Adipose tissue (tissue), 3 donors: Measurements from ENCODE around the gene CMA1. TPM values are rescaled to one million over a fixed set of nuclear protein-coding genes. Genes with fewer than 3 reads are reported as not detected.
"Not testable (repeated sequence)": the region's sequence is repeated elsewhere in the genome, so short reads cannot be mapped to it uniquely, and the experiment has no call there.

Source experiments
- H3K27ac ChIP-seq: one replicate; pipeline ENCODE4 v1.5.1; 2013; ENCODE audit warnings: low read depth, low read length
- WGBS, 3 donors: extraction: QIAGEN DNeasy Blood & Tissue Kit; methylation state at CpG; one replicate each; pipeline ENCODE4 v1.1.7; 2013; 5-methylcytosine and 5-hydroxymethylcytosine counted together
- polyA plus RNA-seq, 3 donors: library from polyadenylated mRNA; stranded (reverse); fragments of 200-250 nt; gene quantifications; one replicate each; pipeline ENCODE4 v1.2.3, GENCODE V29; 2013
- donor health status: healthy with polysubstance abuse.
- donor health status: Bipolar disorder and iron deficiency.
- donor health status: healthy.

The CMA1 gene
- polyA plus RNA-seq: 1 to 10 TPM in 1 of 3 donors, under 1 TPM in 2; 0.13 to 2.1 (median 0.90) TPM

- H3K27ac ChIP-seq: no peak within 1 kb of the TSS
- 31 to 45% (median 41%) methylated on average over 3 of the region's 3 CpGs for WGBS, 3 donors
These were observed at the start of gene CMA1 for GRCh38 chr14:24508155-24508840. Gene CMA1, minus strand, starts transcription at chr14:24508265. Its CDS starts 30 bp downstream, at chr14:24508235.

GRCh38 chr14:24556756-24557155, 48.7 kb upstream of the CMA1 start:
- H3K27ac ChIP-seq: no peak overlapping the region
- 48 to 73% (median 68%) methylated on average over 4 of the region's 4 CpGs for WGBS, 3 donors

DNA sequence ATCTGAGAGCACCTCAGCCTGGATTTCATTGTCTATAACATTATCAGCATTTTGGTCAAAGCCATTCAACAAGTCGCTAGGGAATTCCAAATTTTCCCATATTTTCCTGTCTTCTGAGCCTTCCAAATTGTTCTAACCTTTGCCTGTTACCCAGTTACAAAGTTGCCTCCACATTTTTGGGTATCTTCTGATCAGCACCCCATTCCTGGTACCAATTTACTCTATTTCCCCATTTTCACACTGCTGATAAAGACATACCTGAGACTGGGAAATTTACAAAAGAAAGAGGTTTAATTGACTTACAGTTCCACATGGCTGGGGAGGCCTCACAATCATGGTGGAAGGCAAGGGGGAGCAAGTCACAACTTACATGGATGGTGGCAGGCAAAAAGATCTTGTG, 41.0 kb upstream of the CMA1 start:
- H3K27ac ChIP-seq: not testable (repeated sequence)
- 37 to 60% (median 50%) methylated on average over 1 of the region's 1 CpG for WGBS, 3 donors

DNA sequence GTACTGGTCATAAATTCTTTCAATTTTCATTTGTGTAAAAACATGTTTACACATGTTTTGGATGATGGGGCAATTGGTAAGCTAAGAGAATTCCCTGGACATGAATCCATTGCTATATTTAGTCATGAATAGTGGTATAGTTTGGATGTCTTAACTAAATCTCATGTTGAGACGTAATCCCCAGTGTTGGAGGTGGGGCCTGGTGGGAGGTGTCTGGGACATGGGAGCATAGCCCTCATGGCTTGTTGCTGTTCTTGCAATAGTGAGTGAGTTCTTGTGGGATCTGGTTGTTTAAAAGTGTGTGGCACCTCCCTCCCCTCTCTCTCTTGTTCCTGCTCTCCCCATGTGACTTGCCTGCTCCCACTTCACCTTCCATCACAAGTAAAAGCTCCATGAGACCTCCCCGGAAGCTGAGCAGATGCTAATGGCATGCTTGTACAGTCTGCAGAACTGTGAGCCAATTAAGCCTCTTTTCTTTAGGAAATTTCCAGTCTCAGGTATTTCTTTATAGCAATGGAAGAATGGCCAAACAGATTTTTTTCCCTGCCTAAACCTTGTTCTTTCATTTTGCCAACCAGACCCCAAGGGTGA, 34.4 kb upstream of the CMA1 start:
- WGBS, 3 donors: 63 to 88% (median 86%) methylated on average over 2 of the region's 2 CpGs
- H3K27ac ChIP-seq: no peak overlapping the region

- no peak overlapping the region for H3K27ac ChIP-seq
- 53 to 72% (median 65%) methylated on average over 1 of the region's 1 CpG for WGBS, 3 donors
These were observed 27.7 kb upstream of the CMA1 start for GRCh38 chr14:24535737-24536136.

- 52 to 57% (median 53%) methylated on average over 3 of the region's 3 CpGs for WGBS, 3 donors
- H3K27ac ChIP-seq: no peak overlapping the region
These were observed 26.2 kb upstream of the CMA1 start for GRCh38 chr14:24534286-24534685.

DNA sequence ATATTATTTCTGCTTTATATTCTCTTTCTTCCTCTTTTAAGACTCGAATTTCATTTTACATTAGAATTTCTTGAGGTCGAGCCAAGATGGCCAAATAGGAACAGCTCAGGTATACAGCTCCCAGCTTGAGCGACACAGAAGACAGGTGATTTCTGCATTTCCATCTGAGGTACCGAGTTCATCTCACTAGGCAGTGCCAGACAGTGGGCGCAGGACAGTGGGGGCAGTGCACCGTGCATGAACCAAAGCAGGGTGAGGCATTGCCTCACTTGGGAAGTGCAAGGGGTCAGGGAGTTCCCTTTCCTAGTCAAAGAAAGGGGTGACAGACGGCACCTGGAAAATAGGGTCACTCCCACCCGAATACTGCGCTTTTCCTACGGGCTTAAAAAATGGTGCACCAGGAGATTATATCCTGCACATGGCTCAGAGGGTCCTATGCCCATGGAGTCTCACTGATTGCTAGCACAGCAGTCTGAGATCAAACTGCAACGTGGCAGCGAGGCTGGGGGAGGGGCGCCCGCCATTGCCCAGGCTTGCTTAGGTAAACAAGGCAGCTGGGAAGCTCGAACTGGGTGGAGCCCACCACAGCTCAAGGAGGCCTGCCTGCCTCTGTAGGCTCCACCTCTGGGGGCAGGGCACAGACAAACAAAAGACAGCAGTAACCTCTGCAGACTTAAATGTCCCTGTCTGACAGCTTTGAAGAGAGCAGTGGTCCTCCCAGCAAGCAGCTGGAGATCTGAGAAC, 18.0 kb upstream of the CMA1 start:
- 75 to 80% (median 76%) methylated on average over 13 to 15 of the region's 15 CpGs for WGBS, 3 donors

DNA sequence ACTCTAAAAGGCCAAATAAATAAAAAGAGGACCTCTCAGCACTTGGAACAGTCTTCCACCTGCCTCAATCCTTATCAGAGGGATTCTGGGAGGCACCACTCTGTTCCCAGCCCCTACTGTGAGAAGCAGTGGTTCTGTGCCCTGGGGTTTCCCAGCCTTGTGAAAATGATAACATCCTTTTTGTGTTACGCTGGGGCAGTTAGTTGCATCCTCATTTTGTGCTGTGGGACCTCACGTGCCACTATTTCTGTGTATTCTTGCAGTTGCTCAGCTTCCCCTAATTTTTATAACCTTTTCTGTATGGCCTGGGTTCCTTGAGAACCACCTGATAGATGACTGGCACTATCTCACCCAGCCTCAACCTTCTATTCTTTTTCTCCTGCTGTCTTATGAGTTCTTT, 10.8 kb upstream of the CMA1 start:
- 60 to 86% (median 61%) methylated on average over 2 of the region's 2 CpGs for WGBS, 3 donors
- no peak overlapping the region for H3K27ac ChIP-seq

More for the DNA sequence above, 18.0 kb upstream of the CMA1 start:
- H3K27ac ChIP-seq: not testable (repeated sequence)

DNA sequence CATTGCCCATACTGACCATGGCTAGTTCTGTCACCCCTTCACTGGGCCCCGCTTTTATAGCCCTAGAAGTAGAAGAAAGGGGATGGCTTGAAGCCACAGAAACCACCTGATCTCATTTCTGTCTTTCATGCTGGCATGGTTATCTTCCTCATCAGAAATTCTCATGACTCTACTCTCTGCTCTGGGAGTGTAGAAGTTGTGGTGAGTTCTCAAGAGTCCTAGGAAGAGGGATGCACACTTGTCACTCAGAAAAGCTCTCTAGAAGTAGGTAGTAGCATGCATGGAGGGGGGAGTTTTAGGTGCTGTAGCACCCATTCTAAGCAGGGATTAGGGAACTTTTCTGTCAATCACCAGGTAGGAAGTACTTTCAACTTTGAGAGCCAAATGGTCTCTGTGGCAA, 6.1 kb upstream of the CMA1 start:
- H3K27ac ChIP-seq: no peak overlapping the region
- WGBS, 3 donors: 88 to 100% (median 88%) methylated on average over 1 of the region's 1 CpG

DNA sequence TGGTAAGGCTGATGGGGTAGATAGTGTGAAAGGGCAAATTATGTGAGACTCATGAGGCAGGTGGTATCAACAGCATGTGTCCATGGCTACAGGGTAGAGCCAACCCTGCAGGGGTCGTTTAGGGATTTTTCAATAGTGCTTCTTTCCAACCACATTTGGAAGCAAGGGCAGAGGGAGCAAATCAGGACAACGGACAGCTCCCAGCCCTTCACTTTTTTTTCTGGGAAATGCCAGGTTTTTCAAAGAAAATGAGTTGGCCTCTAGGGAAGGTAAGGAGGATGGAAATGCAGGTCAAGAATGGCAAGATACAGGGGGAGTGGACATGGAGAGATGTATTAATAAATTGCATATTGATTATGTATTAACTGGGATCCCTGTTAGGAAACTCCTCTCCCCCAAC, 4.9 kb upstream of the CMA1 start:
- WGBS, 3 donors: 9 to 16% (median 11%) methylated on average over 2 of the region's 2 CpGs
- H3K27ac ChIP-seq: no peak overlapping the region

GRCh38 chr14:24506443-24506842, 1.6 kb downstream of the CMA1 start:
- H3K27ac ChIP-seq: no peak overlapping the region
- WGBS, 3 donors: 81 to 82% (median 82%) methylated on average over 6 of the region's 6 CpGs

DNA sequence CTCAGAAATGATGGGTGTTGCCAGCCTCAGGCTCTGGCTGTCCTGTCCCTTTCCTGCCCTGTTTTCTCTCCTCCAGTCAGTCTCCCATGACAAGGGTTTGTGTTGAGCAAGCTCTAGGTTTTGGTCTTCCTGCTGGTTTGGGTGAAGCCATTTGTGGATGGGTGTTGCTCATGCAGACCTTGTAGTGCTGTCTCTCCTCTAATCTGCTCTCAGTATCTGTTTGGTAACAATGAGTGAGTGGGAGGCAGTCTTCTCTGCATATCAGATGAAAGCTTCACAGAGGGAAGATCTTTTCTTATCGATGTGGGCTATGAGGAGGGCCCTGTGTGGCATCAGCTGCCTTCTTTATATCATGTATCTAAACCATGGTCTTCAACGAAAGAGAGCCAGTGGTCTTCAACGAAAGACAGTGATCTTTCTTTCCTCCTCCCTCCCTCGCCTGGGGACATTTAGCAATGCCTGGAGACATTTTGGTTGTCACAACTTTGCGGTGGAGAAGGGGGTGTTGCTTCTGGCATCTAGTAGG, 3.6 kb downstream of the CMA1 start:
- no peak overlapping the region for H3K27ac ChIP-seq
- WGBS, 3 donors: 81 to 83% (median 82%) methylated on average over 5 of the region's 5 CpGs

DNA sequence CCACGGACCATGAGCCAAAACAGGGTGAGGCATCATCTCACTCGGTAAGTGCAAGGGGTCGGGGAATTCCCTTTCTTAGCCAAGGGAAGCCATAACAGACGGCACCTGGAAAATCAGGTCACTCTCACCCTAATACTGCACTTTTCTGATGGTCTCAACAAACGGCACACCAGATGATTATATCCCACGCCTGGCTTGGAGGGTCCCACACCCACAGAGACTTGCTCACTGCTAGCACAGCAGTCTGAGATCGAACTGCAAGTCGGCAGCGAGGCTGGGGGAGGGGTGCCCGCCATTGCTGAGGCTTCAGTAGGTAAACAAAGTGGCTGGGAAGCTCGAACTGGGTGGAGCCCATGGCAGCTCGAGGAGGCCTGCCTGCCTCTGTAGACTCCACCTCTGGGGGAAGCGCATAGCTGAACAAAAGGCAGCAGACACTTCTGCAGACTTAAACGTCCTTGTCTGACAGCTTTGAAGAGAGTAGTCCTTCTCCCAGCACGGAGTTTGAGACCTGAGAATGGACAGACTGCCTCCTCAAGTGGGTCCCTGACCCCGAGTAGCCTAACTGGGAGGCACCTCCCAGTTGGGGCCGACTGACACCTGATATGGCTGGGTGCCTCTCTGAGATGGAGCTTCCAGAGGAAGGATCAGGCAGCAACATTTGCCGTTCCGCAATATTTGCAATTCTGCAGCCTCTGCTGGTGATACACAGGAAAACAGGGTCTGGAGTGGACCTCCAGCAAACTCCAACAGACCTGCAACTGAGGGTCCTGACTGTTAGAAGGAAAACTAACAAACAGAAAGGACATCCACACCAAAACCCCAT, 16.3 kb downstream of the CMA1 start:
- WGBS, 3 donors: 80 to 83% (median 81%) methylated on average over 19 of the region's 19 CpGs
- not testable (repeated sequence) for H3K27ac ChIP-seq

DNA sequence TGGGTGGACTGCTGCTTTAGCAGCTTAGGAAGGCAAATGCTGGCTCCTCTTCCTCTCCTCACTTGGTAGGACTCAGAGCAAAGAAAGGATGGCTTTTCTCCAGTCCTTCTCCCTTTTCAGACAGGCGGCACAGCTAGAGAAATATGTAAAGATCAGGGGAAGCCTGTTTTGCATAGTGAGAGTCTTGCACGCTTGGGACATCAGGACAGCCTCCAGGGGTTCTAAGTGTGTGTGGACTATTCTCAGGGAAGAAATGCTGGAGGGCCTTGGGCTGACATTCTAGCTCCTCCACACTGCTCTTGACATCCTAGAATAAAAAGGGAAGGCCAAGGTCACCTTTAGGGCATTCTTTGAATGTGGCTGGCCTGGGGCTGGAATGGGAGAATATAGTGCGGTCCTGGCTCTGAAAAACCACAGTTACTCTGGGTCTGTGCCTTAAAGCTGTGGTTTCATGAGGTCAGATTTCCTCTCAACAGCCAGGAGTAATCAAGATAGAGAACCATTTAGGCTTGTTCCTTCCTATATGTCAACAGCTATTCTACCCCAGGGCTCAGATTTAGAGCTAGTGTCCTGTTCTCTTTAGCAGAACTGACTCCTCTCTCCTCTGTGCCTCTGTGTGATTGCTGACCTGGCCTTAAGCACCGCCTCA, 24.3 kb downstream of the CMA1 start:
- no peak overlapping the region for H3K27ac ChIP-seq
- WGBS, 3 donors: 28 to 59% (median 49%) methylated on average over 4 of the region's 4 CpGs

DNA sequence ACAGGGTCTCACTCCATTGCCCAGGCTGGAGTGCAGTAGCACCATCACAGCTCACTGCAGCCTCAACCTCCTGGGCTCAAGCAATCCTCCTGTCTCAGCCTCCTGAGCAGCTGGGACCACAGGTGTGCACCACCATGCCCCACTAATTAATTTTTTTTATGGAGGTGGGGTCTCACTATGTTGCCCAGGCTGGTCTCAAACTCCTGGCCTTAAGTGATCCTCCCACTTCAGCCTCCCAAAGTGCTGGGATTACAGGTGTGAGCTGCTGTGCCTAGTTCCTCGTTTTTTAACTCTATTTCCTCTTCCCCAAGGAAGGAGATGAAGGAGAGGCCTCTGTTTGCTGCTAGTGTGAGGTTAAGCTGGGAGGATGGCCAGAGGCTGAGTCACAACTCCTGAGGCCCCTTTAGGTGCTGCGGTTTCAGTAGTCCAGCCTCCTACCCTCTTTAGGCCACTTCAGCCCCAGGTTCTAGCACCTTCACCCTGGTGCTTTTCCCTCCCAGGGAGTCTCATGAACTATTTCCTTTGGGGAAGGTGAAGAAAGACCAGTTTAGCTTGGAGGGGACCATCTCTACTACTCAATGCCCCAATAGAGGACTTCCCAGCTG, 25.3 kb downstream of the CMA1 start:
- 46 to 80% (median 58%) methylated on average over 2 of the region's 2 CpGs for WGBS, 3 donors
- H3K27ac ChIP-seq: not testable (repeated sequence)

- H3K27ac ChIP-seq: no peak overlapping the region
- 47 to 60% (median 50%) methylated on average over 21 to 23 of the region's 23 CpGs for WGBS, 3 donors
These were observed 26.3 kb downstream of the CMA1 start for GRCh38 chr14:24481622-24482324.

GRCh38 chr14:24479999-24480398, 28.1 kb downstream of the CMA1 start:
- 0 to 88% (median 0%) methylated on average over 1 of the region's 1 CpG for WGBS, 3 donors

More at GRCh38 chr14:24479999-24480398, 28.1 kb downstream of the CMA1 start:
- not testable (repeated sequence) for H3K27ac ChIP-seq
